Measurements from ENCODE around the gene ELFN2. TPM values are rescaled to one million over a fixed set of nuclear protein-coding genes. Genes with fewer than 3 reads are reported as not detected.

The ELFN2 gene
- total and polyA plus RNA-seq, 2 of the 13 experiments (the other 11 are each of a cell fraction or from before 2014, with no cell fraction given), result 0.01 TPM; not detected in 1

DNA sequence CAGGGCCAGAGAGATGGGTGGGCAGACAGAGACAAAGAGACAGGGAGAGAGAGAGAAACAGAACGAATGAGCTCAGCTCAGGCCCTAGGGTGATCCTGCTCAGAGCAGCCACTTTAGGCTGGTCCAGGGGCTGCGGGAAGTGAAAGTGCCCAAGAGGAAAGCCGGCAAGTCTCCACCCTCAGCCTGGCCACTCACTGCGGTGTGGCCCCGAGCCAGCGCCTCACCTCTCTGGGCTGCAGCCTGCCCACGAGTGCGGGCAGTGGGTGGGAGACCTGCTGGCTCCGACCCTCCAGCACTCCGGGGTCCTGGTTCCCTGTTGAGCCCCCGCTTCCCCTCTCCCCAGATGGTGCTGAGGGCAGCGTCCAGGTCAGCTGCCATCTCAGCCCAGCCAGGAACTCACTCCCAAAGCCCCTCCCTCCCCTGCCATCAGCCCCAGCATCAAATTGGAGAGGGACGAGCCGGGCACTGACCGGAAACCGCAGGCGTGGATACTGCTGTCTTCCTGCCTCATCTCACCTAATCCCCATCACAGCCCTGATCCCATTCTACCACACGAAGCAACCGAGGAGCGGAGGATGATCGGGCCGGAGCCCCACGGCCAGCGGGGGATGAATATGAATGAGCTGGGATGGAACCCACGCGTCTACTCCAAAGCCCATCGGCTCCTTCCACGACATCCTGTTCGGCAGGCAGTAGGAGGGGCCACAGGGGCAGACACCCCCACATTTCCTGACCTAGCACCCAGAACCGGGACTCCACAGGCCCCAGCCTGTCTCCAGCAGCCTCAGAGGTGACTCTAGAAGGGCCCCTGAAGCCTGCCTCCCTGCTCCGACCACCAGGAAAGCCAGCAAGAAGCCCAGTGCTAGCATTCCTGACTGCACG is 16.9 kb downstream of the ELFN2 start:
- no peak for ATAC-seq
- Histone ChIP-seq H3K4me2 (ENCODE audit: low read depth, low read length) (no peak overlapping the region), H4K20me1 (ENCODE audit: insufficient read depth, low read length) (no peaks in the 10 kb centered on the region), H3K9ac (ENCODE audit: insufficient read depth, low read depth, low read length) (no peak overlapping the region), H3K4me3 (replicated peaks in 1 of 3; ENCODE audit: insufficient read depth in 1 of 3, low read depth in 2 of 3, low read length in 3 of 3) (no peak overlapping the region), H3K79me2 (ENCODE audit: insufficient read depth, low read length) (no peaks in the 10 kb centered on the region), H3K36me3 (replicated peaks in 1 of 2; ENCODE audit: control insufficient read depth in 1 of 2, insufficient read depth in 2 of 2, low read length in 2 of 2) (no peaks in the 10 kb centered on the region), H3K27me3 (ENCODE audit: control insufficient read depth in 1 of 2, insufficient read depth in 2 of 2, low read length in 2 of 2) (peaks cover 5 to 24% of the 10 kb centered on the region in 2 experiments), H3K9me3 (ENCODE audit: low read length) (no peaks in the 10 kb centered on the region), H3K4me1 (ENCODE audit: insufficient read depth, low read length) (no peaks in the 10 kb centered on the region), H3K27ac (ENCODE audit: extremely low read length, insufficient read depth, low read length) (no peak overlapping the region), H2AFZ (ENCODE audit: low read length) (no peak overlapping the region)
- ChIA-PET POLR2A (no interaction called here), CTCF (ENCODE audit: low intra/inter-chr PET ratio, low total read pairs) (no interaction called here)
- DNase-seq (ENCODE audit: low spot score), result no peak
- BruUV-seq (replicated peaks), result no TSS peak
- FAIRE-seq, result no peak
- intact Hi-C loops (cut with micrococcal nuclease; ENCODE audit: unreplicated experiment), result no loop called here
- 41% methylated on average over 13 of the region's 32 CpGs for WGBS (ENCODE audit: low lambda C conversion rate)
- TF ChIP-seq ZNF143 (CRISPR knock-in tag; IDR thresholded peaks at IDR 0.05) (no peak), ZNF343 (CRISPR knock-in tag; IDR thresholded peaks at IDR 0.05) (no peak)
- in situ Hi-C loops (cut with HindIII; ENCODE audit: extremely low pct_ligation_motif_present, low pct_unique_long_range_greater_than_20kb), result no loop called here

DNA sequence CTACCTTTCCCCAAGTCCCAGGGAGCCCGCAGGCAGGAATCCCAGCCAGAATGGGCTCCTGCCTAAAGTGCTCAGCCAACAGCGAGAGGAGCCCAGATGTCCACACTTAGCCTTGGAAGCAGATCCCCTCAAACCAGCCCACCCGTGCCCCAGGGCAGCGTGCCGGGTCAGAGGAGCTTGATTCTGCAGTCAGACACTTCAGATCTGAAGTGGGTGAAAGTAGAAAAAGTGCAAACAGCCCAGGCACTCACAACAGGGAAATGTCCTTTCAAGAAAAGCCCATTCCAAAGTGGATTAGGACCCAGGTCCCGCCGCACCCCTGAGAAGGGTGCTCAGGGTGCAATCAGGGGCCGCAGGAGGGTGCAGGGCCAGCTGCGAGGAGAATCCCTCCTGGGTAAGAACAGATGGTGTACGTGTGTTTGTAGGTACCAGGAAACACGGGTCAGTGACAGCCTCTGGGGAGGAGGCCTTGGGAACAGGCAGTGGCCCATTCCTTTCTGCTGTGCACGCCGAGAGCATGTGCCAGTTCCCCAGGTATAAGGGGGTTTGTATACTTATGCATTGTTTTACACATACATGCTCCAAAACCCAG is 17.7 kb downstream of the ELFN2 start:
- ChIA-PET POLR2A (no interaction called here), CTCF (ENCODE audit: low intra/inter-chr PET ratio, low total read pairs) (no interaction called here)
- Histone ChIP-seq H3K9me3 (ENCODE audit: low read length) (no peaks in the 10 kb centered on the region), H2AFZ (ENCODE audit: low read length) (no peak overlapping the region), H3K79me2 (ENCODE audit: insufficient read depth, low read length) (no peaks in the 10 kb centered on the region), H4K20me1 (ENCODE audit: insufficient read depth, low read length) (no peaks in the 10 kb centered on the region), H3K4me2 (ENCODE audit: low read depth, low read length) (no peak overlapping the region), H3K36me3 (replicated peaks in 1 of 2; ENCODE audit: control insufficient read depth in 1 of 2, insufficient read depth in 2 of 2, low read length in 2 of 2) (no peaks in the 10 kb centered on the region), H3K4me3 (replicated peaks in 1 of 3; ENCODE audit: insufficient read depth in 1 of 3, low read depth in 2 of 3, low read length in 3 of 3) (no peak overlapping the region), H3K27me3 (ENCODE audit: control insufficient read depth in 1 of 2, insufficient read depth in 2 of 2, low read length in 2 of 2) (peaks cover 5 to 27% of the 10 kb centered on the region in 2 experiments), H3K27ac (ENCODE audit: extremely low read length, insufficient read depth, low read length) (no peak overlapping the region), H3K4me1 (ENCODE audit: insufficient read depth, low read length) (no peaks in the 10 kb centered on the region), H3K9ac (ENCODE audit: insufficient read depth, low read depth, low read length) (no peak overlapping the region)
- no TSS peak for BruUV-seq (replicated peaks)
- ATAC-seq, result no peak
- WGBS (ENCODE audit: low lambda C conversion rate), result 30% methylated on average over 7 of the region's 13 CpGs
- intact Hi-C loops (cut with micrococcal nuclease; ENCODE audit: unreplicated experiment) (no loop called here), in situ Hi-C loops (cut with HindIII; ENCODE audit: extremely low pct_ligation_motif_present, low pct_unique_long_range_greater_than_20kb) (no loop called here)
- TF ChIP-seq ZNF180 (CRISPR knock-in tag; IDR thresholded peaks at IDR 0.05; ENCODE audit: borderline replicate concordance, low read depth), result no peak
- no peak for TF ChIP-seq SP1 (IDR thresholded peaks at IDR 0.05)
- no peak for TF ChIP-seq SP1 (CRISPR knock-in tag; IDR thresholded peaks at IDR 0.05)
- TF ChIP-seq ZNF777 (CRISPR knock-in tag; IDR thresholded peaks at IDR 0.05), result no peak
- TF ChIP-seq, protein P1, sequence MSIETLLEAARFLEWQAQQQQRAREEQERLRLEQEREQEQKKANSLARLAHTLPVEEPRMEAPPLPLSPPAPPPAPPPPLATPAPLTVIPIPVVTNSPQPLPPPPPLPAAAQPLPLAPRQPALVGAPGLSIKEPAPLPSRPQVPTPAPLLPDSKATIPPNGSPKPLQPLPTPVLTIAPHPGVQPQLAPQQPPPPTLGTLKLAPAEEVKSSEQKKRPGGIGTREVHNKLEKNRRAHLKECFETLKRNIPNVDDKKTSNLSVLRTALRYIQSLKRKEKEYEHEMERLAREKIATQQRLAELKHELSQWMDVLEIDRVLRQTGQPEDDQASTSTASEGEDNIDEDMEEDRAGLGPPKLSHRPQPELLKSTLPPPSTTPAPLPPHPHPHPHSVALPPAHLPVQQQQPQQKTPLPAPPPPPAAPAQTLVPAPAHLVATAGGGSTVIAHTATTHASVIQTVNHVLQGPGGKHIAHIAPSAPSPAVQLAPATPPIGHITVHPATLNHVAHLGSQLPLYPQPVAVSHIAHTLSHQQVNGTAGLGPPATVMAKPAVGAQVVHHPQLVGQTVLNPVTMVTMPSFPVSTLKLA (IDR thresholded peaks at IDR 0.05), result no peak
- TF ChIP-seq GABPA (IDR thresholded peaks at IDR 0.05; ENCODE audit: low read depth, low read length), result no peak
- no peak for TF ChIP-seq GABPA (CRISPR knock-in tag; IDR thresholded peaks at IDR 0.05; ENCODE audit: low read depth)
- no peak for TF ChIP-seq IRX3 (CRISPR knock-in tag; IDR thresholded peaks at IDR 0.05; ENCODE audit: borderline replicate concordance, low read depth)
- TF ChIP-seq ZNF317 (CRISPR knock-in tag; IDR thresholded peaks at IDR 0.05), result no peak
- no peak for TF ChIP-seq SNRNP70 (IDR thresholded peaks at IDR 0.05; ENCODE audit: low read depth, low read length)
- no peak for TF ChIP-seq KDM2A (CRISPR knock-in tag; IDR thresholded peaks at IDR 0.05; ENCODE audit: borderline replicate concordance, low read depth)
- TF ChIP-seq AHR (CRISPR knock-in tag; IDR thresholded peaks at IDR 0.05), result no peak
- TF ChIP-seq, protein P2, sequence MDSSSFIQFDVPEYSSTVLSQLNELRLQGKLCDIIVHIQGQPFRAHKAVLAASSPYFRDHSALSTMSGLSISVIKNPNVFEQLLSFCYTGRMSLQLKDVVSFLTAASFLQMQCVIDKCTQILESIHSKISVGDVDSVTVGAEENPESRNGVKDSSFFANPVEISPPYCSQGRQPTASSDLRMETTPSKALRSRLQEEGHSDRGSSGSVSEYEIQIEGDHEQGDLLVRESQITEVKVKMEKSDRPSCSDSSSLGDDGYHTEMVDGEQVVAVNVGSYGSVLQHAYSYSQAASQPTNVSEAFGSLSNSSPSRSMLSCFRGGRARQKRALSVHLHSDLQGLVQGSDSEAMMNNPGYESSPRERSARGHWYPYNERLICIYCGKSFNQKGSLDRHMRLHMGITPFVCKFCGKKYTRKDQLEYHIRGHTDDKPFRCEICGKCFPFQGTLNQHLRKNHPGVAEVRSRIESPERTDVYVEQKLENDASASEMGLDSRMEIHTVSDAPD (CRISPR knock-in tag; IDR thresholded peaks at IDR 0.05), result no peak
- no peak for TF ChIP-seq GPN1 (CRISPR knock-in tag; IDR thresholded peaks at IDR 0.05; ENCODE audit: borderline replicate concordance)
- FAIRE-seq, result no peak
- no peak for DNase-seq (ENCODE audit: low spot score)

Measured in HepG2 (cell line).